Neural progenitor cell (in vitro differentiated cells): ENCODE results near the gene DOK5. TPM values are rescaled to one million over a fixed set of nuclear protein-coding genes. Genes with fewer than 3 reads are reported as not detected.

ENCODE experiments used
- DNase-seq: peaks from one replicate; pipeline ENCODE4 v3.0.0-alpha.2; 2016; ENCODE audit warnings: low spot score
- H2AFZ ChIP-seq: fragments of 200-600 bp; sonication (generic); replicated peaks from 2 replicates; pipeline ENCODE4 v1.6.1; 2016; ENCODE audit warnings: antibody characterized with exemption
- H3F3A ChIP-seq: fragments of 200-600 bp; sonication (generic); 2 replicates; pipeline ENCODE4 v1.6.1; 2016; ENCODE audit warnings: antibody characterized with exemption, low read depth
- H3K27ac ChIP-seq: fragments of 200-600 bp; sonication (generic); 2 replicates; pipeline ENCODE4 v1.5.1; 2016; ENCODE audit warnings: mild to moderate bottlenecking
- H3K27me3 ChIP-seq: fragments of 200-600 bp; sonication (generic); 2 replicates; pipeline ENCODE4 v1.6.1; 2016; ENCODE audit warnings: mild to moderate bottlenecking, moderate library complexity
- H3K36me3 ChIP-seq: fragments of 200-600 bp; sonication (generic); 2 replicates; pipeline ENCODE4 v1.5.1; 2016
- H3K4me1 ChIP-seq: fragments of 200-600 bp; sonication (generic); 2 replicates; pipeline ENCODE4 v1.6.1; 2016; ENCODE audit warnings: mixed run types
- H3K4me2 ChIP-seq: fragments of 200-600 bp; sonication (generic); 2 replicates; pipeline ENCODE4 v1.6.1; 2016
- H3K4me3 ChIP-seq: fragments of 200-600 bp; sonication (generic); 2 replicates; pipeline ENCODE4 v1.5.1; 2016
- H3K79me2 ChIP-seq: fragments of 200-600 bp; sonication (generic); 2 replicates; pipeline ENCODE4 v1.6.1; 2016; ENCODE audit warnings: low read depth
- H3K9ac ChIP-seq: fragments of 200-600 bp; sonication (generic); 2 replicates; pipeline ENCODE4 v1.6.1; 2016
- H3K9me3 ChIP-seq: fragments of 200-600 bp; sonication (generic); 2 replicates; pipeline ENCODE4 v1.5.1; 2016; ENCODE audit warnings: low read depth
- H4K20me1 ChIP-seq: fragments of 200-600 bp; sonication (generic); 2 replicates; pipeline ENCODE4 v1.6.1; 2016; ENCODE audit warnings: low read depth
- H3K27ac Mint-ChIP-seq: 3 replicates; pipeline ENCODE4 v1.8.0; 2021; ENCODE audit warnings: mixed read lengths
- H3K27me3 Mint-ChIP-seq: 2 replicates; pipeline ENCODE4 v1.8.0; 2022; ENCODE audit warnings: low read depth, mild to moderate bottlenecking, inconsistent platforms, moderate library complexity, mixed read lengths; ENCODE audit not compliant: insufficient read depth
- H3K36me3 Mint-ChIP-seq: 3 replicates; pipeline ENCODE4 v1.8.0; 2021; ENCODE audit warnings: mixed read lengths
- H3K4me1 Mint-ChIP-seq: 3 replicates; pipeline ENCODE4 v1.8.0; 2021; ENCODE audit warnings: mixed read lengths
- H3K4me3 Mint-ChIP-seq: 3 replicates; pipeline ENCODE4 v1.8.0; 2021; ENCODE audit warnings: mild to moderate bottlenecking, moderate library complexity, mixed read lengths
- H3K9me3 Mint-ChIP-seq: 3 replicates; pipeline ENCODE4 v1.8.0; 2020; ENCODE audit warnings: mixed read lengths
- EZH2 ChIP-seq: fragments of 200-600 bp; sonication (generic); IDR thresholded peaks from 2 replicates; pipeline ENCODE4 v1.6.1; 2017; ENCODE audit warnings: antibody characterized with exemption, mild to moderate bottlenecking, moderate library complexity
- EZH2phosphoT487 ChIP-seq: fragments of 200-600 bp; sonication (generic); IDR thresholded peaks from 2 replicates; pipeline ENCODE4 v1.6.1; 2017; ENCODE audit warnings: antibody characterized with exemption
- total RNA-seq: library from RNA; depleted of rRNA; stranded (reverse); fragments of >200 nt; gene quantifications from 2 replicates; pipeline ENCODE4 v1.2.3, GENCODE V29; 2015; ENCODE audit warnings: low replicate concordance
- TF ChIP-seq, protein P1 (sequence below): fragments of 200-600 bp; sonication (generic); IDR thresholded peaks from 2 replicates; pipeline ENCODE4 v1.5.1; 2017; ENCODE audit warnings: antibody characterized with exemption, mild to moderate bottlenecking

DOK5 gene
- total RNA-seq, 1 donor from 2014 or later = 3.1 TPM

GRCh38 chr20:54485631-54486030 is 10.2 kb downstream of the DOK5 start:
- DNase-seq = no peak
- H2AFZ ChIP-seq = no peak overlapping the region
- no peaks in the 10 kb centered on the region for H4K20me1 ChIP-seq
- H3K9me3 ChIP-seq = no peaks in the 10 kb centered on the region
- H3K4me3 ChIP-seq = no peak overlapping the region
- H3K4me1 Mint-ChIP-seq = no peaks in the 10 kb centered on the region
- peaks cover 8% of the 10 kb centered on the region for H3K9me3 Mint-ChIP-seq
- no peaks in the 10 kb centered on the region for H3K27me3 ChIP-seq
- H3K36me3 ChIP-seq = no peaks in the 10 kb centered on the region
- H3K9ac ChIP-seq = no peak overlapping the region
- no peak overlapping the region for H3K27ac Mint-ChIP-seq
- no peaks in the 10 kb centered on the region for H3K79me2 ChIP-seq
- peaks cover 26% of the 10 kb centered on the region for H3K36me3 Mint-ChIP-seq
- TF ChIP-seq EZH2 (no peak), EZH2phosphoT487 (no peak)
- TF ChIP-seq, protein P1, sequence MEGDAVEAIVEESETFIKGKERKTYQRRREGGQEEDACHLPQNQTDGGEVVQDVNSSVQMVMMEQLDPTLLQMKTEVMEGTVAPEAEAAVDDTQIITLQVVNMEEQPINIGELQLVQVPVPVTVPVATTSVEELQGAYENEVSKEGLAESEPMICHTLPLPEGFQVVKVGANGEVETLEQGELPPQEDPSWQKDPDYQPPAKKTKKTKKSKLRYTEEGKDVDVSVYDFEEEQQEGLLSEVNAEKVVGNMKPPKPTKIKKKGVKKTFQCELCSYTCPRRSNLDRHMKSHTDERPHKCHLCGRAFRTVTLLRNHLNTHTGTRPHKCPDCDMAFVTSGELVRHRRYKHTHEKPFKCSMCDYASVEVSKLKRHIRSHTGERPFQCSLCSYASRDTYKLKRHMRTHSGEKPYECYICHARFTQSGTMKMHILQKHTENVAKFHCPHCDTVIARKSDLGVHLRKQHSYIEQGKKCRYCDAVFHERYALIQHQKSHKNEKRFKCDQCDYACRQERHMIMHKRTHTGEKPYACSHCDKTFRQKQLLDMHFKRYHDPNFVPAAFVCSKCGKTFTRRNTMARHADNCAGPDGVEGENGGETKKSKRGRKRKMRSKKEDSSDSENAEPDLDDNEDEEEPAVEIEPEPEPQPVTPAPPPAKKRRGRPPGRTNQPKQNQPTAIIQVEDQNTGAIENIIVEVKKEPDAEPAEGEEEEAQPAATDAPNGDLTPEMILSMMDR = no peak
- no peak overlapping the region for H3K27ac ChIP-seq
- no peaks in the 10 kb centered on the region for H3K4me1 ChIP-seq
- H3F3A ChIP-seq = no peaks in the 10 kb centered on the region
- no peaks in the 10 kb centered on the region for H3K27me3 Mint-ChIP-seq
- no peak overlapping the region for H3K4me2 ChIP-seq
- no peak overlapping the region for H3K4me3 Mint-ChIP-seq

DNA sequence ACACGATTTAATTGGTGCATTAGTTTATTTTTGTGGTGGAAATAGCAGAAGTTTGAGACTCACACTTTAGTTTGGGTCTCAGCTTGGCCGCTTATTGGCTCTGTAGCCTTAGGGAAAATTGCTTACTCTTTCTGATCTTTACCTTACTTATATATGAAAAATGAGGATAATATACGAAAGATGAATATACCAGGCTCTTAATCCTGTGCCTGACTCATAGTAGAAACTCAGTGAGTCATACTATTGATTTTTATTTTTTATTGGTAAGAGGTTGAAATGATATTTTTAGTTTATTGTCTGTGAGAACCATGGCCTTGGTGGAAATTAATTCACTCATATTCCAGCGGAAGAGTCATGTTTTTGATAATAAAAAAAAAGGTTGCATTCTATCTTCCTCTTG is 11.2 kb downstream of the DOK5 start:
- Mint-ChIP-seq H3K9me3 (peaks cover 8% of the 10 kb centered on the region), H3K4me3 (no peak overlapping the region), H3K36me3 (peaks cover 28% of the 10 kb centered on the region)

DNA sequence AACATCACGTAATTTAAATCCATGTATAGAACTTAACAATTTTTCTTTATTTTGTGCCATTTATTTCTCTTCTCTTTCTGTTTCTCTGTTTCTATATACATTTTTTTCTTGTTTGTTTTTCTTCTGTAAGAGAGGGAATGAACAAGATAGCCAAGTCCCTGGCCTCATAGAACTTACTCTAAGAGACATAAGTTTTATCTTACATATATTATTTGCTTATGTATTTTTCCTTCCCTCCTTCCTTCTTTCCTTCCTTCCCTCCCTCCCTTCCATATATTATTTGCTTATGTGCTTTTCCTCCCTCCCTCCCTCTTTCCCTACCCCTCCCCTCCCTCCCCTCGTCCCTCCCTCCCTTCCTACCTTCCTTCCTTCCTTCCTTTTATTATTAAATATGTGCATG is 13.0 kb downstream of the DOK5 start:
- no peak for DNase-seq
- H3K4me1 ChIP-seq = no peaks in the 10 kb centered on the region
- H3K79me2 ChIP-seq = no peaks in the 10 kb centered on the region
- no peaks in the 10 kb centered on the region for H3K9me3 ChIP-seq
- no peak overlapping the region for H3K27ac ChIP-seq
- H3K9ac ChIP-seq = no peak overlapping the region
- H3K9me3 Mint-ChIP-seq = peaks cover 8% of the 10 kb centered on the region
- no peak overlapping the region for H2AFZ ChIP-seq
- H3K4me3 ChIP-seq = no peak overlapping the region
- H3K36me3 ChIP-seq = no peaks in the 10 kb centered on the region
- H3K4me2 ChIP-seq = no peak overlapping the region
- TF ChIP-seq EZH2phosphoT487 (no peak), EZH2 (no peak)
- TF ChIP-seq, protein P1 = no peak
- no peaks in the 10 kb centered on the region for H3K27me3 Mint-ChIP-seq
- no peak overlapping the region for H3K4me3 Mint-ChIP-seq
- no peaks in the 10 kb centered on the region for H3K4me1 Mint-ChIP-seq
- no peaks in the 10 kb centered on the region for H4K20me1 ChIP-seq
- H3K27me3 ChIP-seq = no peaks in the 10 kb centered on the region
- H3K27ac Mint-ChIP-seq = no peak overlapping the region
- H3K36me3 Mint-ChIP-seq = peaks cover 29% of the 10 kb centered on the region
- H3F3A ChIP-seq = no peaks in the 10 kb centered on the region

More for the DNA sequence above, 11.2 kb downstream of the DOK5 start:
- H3K27ac ChIP-seq = no peak overlapping the region
- H3K36me3 ChIP-seq = no peaks in the 10 kb centered on the region
- TF ChIP-seq, protein P1 = no peak
- no peak overlapping the region for H3K4me2 ChIP-seq
- H3F3A ChIP-seq = no peaks in the 10 kb centered on the region
- Mint-ChIP-seq H3K27ac (no peak overlapping the region), H3K27me3 (no peaks in the 10 kb centered on the region), H3K4me1 (no peaks in the 10 kb centered on the region)
- H3K79me2 ChIP-seq = no peaks in the 10 kb centered on the region
- H3K27me3 ChIP-seq = no peaks in the 10 kb centered on the region
- DNase-seq = no peak
- H3K9ac ChIP-seq = no peak overlapping the region
- H2AFZ ChIP-seq = no peak overlapping the region
- no peaks in the 10 kb centered on the region for H4K20me1 ChIP-seq
- H3K9me3 ChIP-seq = no peaks in the 10 kb centered on the region
- no peaks in the 10 kb centered on the region for H3K4me1 ChIP-seq
- no peak overlapping the region for H3K4me3 ChIP-seq
